Loucy (cell line): ENCODE results near the gene RTP3.
A peak's percentile ranks its signal among the peaks of the same experiment; 100 is the strongest.

Source experiments
- H2AFZ ChIP-seq: fragments of 200-600 bp; sonication (generic); 2 replicates; pipeline ENCODE4 v1.6.0; 2016; ENCODE audit warnings: antibody characterized with exemption, mild to moderate bottlenecking, low read length, moderate library complexity
- H3F3A ChIP-seq: fragments of 200-600 bp; 2 replicates; pipeline ENCODE4 v1.6.0; 2016; ENCODE audit warnings: antibody characterized with exemption, low read depth, mild to moderate bottlenecking
- H3K27me3 ChIP-seq: fragments of 200-600 bp; sonication (generic); 2 replicates; pipeline ENCODE4 v1.6.1; 2014; ENCODE audit warnings: low read length, mild to moderate bottlenecking; ENCODE audit not compliant: insufficient read depth, poor library complexity, severe bottlenecking
- H3K36me3 ChIP-seq: fragments of 200-600 bp; sonication (generic); 2 replicates; pipeline ENCODE4 v1.6.1; 2016; ENCODE audit warnings: low read length; ENCODE audit not compliant: insufficient read depth
- H3K4me1 ChIP-seq: fragments of 200-600 bp; sonication (generic); 2 replicates; pipeline ENCODE4 v1.5.1; 2014; ENCODE audit warnings: low read length, mild to moderate bottlenecking; ENCODE audit not compliant: insufficient read depth, poor library complexity, severe bottlenecking
- H3K4me2 ChIP-seq: fragments of 200-600 bp; sonication (generic); 2 replicates; pipeline ENCODE4 v1.6.0; 2014; ENCODE audit warnings: antibody characterized with exemption, low read length, low read depth, mild to moderate bottlenecking; ENCODE audit not compliant: poor library complexity, severe bottlenecking
- H3K4me3 ChIP-seq: fragments of 200-600 bp; sonication (generic); 2 replicates; pipeline ENCODE4 v1.5.1; 2014; ENCODE audit warnings: low read length, mild to moderate bottlenecking, mixed read lengths; ENCODE audit not compliant: poor library complexity, severe bottlenecking
- H3K79me2 ChIP-seq: fragments of 200-600 bp; sonication (generic); 2 replicates; pipeline ENCODE4 v1.6.1; 2014; ENCODE audit warnings: low read length; ENCODE audit not compliant: insufficient read depth
- H3K9ac ChIP-seq: fragments of 200-600 bp; sonication (generic); 2 replicates; pipeline ENCODE4 v1.6.0; 2014; ENCODE audit warnings: mild to moderate bottlenecking, low read depth, low read length, moderate library complexity; ENCODE audit not compliant: poor library complexity, severe bottlenecking
- H3K9me2 ChIP-seq: fragments of 200-600 bp; sonication (generic); replicated peaks from 2 replicates; pipeline ENCODE4 v1.6.1; 2016; ENCODE audit warnings: low read depth, low read length, mixed read lengths
- H3K9me3 ChIP-seq: fragments of 200-600 bp; sonication (generic); 2 replicates; pipeline ENCODE4 v1.6.1; 2014; ENCODE audit warnings: mild to moderate bottlenecking, antibody characterized with exemption, low read length, low read depth; ENCODE audit not compliant: insufficient read depth
- H4K20me1 ChIP-seq: fragments of 200-600 bp; sonication (generic); 2 replicates; pipeline ENCODE4 v1.6.0; 2014; ENCODE audit warnings: antibody characterized with exemption, low read length, mild to moderate bottlenecking; ENCODE audit not compliant: insufficient read depth, poor library complexity, severe bottlenecking
- EZH2phosphoT487 ChIP-seq: fragments of 200-600 bp; IDR thresholded peaks from 2 replicates; pipeline ENCODE4 v1.6.1; 2018; ENCODE audit warnings: antibody characterized with exemption, mild to moderate bottlenecking, moderate library complexity, borderline replicate concordance
- TF ChIP-seq, protein P1 (sequence below): fragments of 200-600 bp; sonication (generic); conservative IDR thresholded peaks from 2 replicates; pipeline ENCODE4 v1.5.1; 2014; ENCODE audit warnings: mild to moderate bottlenecking, antibody characterized with exemption, low read length

Gene RTP3

DNA sequence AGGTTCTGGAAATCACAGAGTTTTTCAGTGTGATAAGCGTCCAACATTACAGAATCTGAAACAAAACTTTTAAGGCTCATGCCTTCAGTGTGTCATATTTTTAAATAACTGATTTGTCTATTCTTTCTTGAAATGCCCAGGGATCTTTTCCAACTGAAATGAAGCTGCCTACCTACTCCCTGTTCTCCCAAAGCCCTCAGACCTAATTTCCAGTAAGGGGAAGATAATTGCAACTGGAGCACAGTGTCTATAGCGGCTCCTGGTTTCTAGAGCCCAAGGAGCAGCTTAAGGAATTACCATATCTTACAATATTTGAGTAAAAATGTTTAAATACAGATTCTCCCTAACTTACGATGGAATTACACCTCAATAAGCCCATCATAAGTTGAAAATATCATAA is 35.3 kb downstream of the RTP3 start:
- Histone ChIP-seq H4K20me1 (no peaks in the 10 kb centered on the region), H3K27me3 (no peaks in the 10 kb centered on the region), H3K9me3 (no peaks in the 10 kb centered on the region), H3K9me2 (no peaks in the 10 kb centered on the region), H3K4me1 (peaks cover 42% of the 10 kb centered on the region), H3K79me2 (no peaks in the 10 kb centered on the region), H3F3A (no peaks in the 10 kb centered on the region), H3K36me3 (no peaks in the 10 kb centered on the region), H3K4me3 (no peak overlapping the region), H3K9ac (no peak overlapping the region), H2AFZ (peak overlapping the region; percentile 14; the same call in 1 of the 2 replicates), H3K4me2 (no peak overlapping the region)
- TF ChIP-seq, protein P1, sequence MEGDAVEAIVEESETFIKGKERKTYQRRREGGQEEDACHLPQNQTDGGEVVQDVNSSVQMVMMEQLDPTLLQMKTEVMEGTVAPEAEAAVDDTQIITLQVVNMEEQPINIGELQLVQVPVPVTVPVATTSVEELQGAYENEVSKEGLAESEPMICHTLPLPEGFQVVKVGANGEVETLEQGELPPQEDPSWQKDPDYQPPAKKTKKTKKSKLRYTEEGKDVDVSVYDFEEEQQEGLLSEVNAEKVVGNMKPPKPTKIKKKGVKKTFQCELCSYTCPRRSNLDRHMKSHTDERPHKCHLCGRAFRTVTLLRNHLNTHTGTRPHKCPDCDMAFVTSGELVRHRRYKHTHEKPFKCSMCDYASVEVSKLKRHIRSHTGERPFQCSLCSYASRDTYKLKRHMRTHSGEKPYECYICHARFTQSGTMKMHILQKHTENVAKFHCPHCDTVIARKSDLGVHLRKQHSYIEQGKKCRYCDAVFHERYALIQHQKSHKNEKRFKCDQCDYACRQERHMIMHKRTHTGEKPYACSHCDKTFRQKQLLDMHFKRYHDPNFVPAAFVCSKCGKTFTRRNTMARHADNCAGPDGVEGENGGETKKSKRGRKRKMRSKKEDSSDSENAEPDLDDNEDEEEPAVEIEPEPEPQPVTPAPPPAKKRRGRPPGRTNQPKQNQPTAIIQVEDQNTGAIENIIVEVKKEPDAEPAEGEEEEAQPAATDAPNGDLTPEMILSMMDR = no peak
- TF ChIP-seq EZH2phosphoT487 = no peak

- H3K9ac ChIP-seq = no peak overlapping the region
These were observed 38.0 kb downstream of the RTP3 start for GRCh38 chr3:46535746-46536145.

GRCh38 chr3:46536758-46537157 is 39.0 kb downstream of the RTP3 start:
- H4K20me1 ChIP-seq = no peaks in the 10 kb centered on the region
- no peaks in the 10 kb centered on the region for H3K9me2 ChIP-seq
- no peak for TF ChIP-seq EZH2phosphoT487
- TF ChIP-seq, protein P1 = no peak
- H3K4me3 ChIP-seq = no peak overlapping the region
- no peaks in the 10 kb centered on the region for H3K27me3 ChIP-seq
- H2AFZ ChIP-seq = no peak overlapping the region
- no peaks in the 10 kb centered on the region for H3K79me2 ChIP-seq
- H3K4me2 ChIP-seq = no peak overlapping the region
- no peak overlapping the region for H3K9ac ChIP-seq
- peaks cover 62% of the 10 kb centered on the region for H3K4me1 ChIP-seq
- no peaks in the 10 kb centered on the region for H3K9me3 ChIP-seq
- H3F3A ChIP-seq = peaks cover 15% of the 10 kb centered on the region
- H3K36me3 ChIP-seq = no peaks in the 10 kb centered on the region

More at GRCh38 chr3:46535746-46536145, 38.0 kb downstream of the RTP3 start:
- Histone ChIP-seq H3K9me3 (no peaks in the 10 kb centered on the region), H3K79me2 (no peaks in the 10 kb centered on the region), H2AFZ (no peak overlapping the region), H3K4me2 (no peak overlapping the region), H3F3A (peaks cover 15% of the 10 kb centered on the region), H3K9me2 (no peaks in the 10 kb centered on the region), H4K20me1 (no peaks in the 10 kb centered on the region), H3K27me3 (no peaks in the 10 kb centered on the region), H3K4me3 (no peak overlapping the region), H3K4me1 (peaks cover 64% of the 10 kb centered on the region), H3K36me3 (no peaks in the 10 kb centered on the region)
- TF ChIP-seq, protein P1 = no peak
- no peak for TF ChIP-seq EZH2phosphoT487
